Measurements from ENCODE around the gene CA12.

DNA sequence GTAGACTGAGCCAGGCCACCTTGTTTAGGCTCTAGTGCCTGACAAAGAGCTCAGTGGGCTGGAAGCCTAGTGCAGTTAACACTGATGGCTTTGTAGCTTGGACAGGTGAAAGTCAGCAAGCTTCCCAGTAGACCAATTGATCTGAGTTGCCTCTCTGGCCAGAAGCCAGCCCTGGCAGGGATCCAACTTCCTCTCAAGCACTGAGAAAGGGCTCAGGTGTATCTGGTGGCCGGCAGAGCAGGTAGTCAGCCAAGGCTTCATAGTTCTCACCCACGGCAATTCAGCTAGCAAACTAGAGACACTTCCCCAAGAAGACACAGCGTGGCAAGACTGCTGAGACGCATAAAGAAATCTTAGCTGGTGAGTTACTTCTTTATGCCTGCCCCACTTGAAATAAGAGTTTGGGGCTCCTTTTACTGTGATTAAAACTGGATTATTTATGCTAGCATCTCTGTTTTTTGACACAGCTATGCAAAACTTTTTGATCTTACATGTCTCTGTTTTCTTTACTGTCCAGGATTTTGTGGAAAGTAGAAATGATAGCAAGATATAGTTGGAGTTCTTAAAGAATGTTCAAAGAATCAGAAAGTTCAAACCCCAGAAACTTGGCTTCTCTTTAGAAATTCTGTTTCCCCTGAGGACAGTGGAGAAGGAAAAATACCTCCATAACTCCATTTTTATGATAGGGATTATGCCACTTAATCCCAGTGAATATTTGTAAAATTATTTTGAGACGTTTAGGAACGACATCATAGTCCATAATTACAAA is 8.4 kb upstream of the CA12 start:
- no peak for TF ChIP-seq EP300 (IDR thresholded peaks at IDR 0.05)
- no peak for TF ChIP-seq POLR2AphosphoS5 (IDR thresholded peaks at IDR 0.05)

All from upper lobe of left lung (tissue), 4 donors.